ENCODE measurements around the gene SUSD5.

SUSD5 gene

DNA sequence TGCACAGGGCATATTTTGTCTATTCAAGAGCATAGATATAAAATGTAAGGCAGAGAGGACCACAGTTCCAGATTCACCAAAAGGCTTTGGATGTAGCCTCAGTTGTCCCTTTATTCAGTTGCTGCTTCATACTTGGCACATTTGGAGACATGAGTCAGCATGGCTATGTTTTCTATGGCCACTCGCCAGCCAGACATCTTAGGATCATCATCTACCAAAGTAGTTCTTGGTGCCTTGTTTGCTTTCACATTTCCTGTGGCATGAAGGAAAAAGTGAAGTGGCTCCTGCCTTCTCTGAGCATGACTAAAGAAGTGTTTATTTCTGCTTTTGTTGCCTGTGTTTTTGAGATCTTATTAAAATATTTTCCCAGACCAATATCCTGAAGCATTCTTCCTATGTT, 7.2 kb downstream of the SUSD5 start:
- TF ChIP-seq, protein P1, sequence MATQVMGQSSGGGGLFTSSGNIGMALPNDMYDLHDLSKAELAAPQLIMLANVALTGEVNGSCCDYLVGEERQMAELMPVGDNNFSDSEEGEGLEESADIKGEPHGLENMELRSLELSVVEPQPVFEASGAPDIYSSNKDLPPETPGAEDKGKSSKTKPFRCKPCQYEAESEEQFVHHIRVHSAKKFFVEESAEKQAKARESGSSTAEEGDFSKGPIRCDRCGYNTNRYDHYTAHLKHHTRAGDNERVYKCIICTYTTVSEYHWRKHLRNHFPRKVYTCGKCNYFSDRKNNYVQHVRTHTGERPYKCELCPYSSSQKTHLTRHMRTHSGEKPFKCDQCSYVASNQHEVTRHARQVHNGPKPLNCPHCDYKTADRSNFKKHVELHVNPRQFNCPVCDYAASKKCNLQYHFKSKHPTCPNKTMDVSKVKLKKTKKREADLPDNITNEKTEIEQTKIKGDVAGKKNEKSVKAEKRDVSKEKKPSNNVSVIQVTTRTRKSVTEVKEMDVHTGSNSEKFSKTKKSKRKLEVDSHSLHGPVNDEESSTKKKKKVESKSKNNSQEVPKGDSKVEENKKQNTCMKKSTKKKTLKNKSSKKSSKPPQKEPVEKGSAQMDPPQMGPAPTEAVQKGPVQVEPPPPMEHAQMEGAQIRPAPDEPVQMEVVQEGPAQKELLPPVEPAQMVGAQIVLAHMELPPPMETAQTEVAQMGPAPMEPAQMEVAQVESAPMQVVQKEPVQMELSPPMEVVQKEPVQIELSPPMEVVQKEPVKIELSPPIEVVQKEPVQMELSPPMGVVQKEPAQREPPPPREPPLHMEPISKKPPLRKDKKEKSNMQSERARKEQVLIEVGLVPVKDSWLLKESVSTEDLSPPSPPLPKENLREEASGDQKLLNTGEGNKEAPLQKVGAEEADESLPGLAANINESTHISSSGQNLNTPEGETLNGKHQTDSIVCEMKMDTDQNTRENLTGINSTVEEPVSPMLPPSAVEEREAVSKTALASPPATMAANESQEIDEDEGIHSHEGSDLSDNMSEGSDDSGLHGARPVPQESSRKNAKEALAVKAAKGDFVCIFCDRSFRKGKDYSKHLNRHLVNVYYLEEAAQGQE (IDR thresholded peaks at IDR 0.05; ENCODE audit: insufficient read depth in 1 of 2, low read depth in 2 of 2, low read length in 2 of 2), result no peak
- TF ChIP-seq POLR2AphosphoS5 (IDR thresholded peaks at IDR 0.05; ENCODE audit: low read depth, low read length) (no peak), TAF1 (IDR thresholded peaks at IDR 0.05; ENCODE audit: borderline replicate concordance, insufficient read depth, low read length) (no peak), SIN3A (IDR thresholded peaks at IDR 0.05; ENCODE audit: borderline replicate concordance, insufficient read depth, low read length) (no peak), FOXP2 (optimal IDR thresholded peaks at IDR 0.05; ENCODE audit: borderline replicate concordance, extremely low read depth, extremely low read length, insufficient read depth) (no peak)

DNA sequence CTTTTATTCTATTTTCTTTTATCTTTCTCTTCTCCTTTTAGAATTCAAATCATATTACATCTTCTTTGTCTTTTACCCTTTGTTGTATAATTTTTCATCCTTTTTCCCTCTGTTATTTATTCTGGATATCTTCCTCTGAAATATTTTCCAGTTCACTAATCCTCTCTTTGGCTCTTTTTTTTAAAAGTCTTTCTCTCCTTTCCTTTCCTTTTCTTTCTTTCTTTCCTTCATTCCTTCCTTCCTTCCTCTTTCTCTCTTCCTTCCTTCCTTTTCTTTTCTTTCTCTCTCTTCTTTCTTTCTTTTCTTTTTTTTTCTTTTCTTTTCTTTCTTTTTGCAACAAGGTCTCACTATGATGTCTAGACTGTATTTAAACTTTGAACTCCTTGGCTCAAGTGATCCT, 9.3 kb downstream of the SUSD5 start:
- TF ChIP-seq TAF1 (IDR thresholded peaks at IDR 0.05; ENCODE audit: borderline replicate concordance, insufficient read depth, low read length) (no peak), POLR2AphosphoS5 (IDR thresholded peaks at IDR 0.05; ENCODE audit: low read depth, low read length) (no peak), SIN3A (IDR thresholded peaks at IDR 0.05; ENCODE audit: borderline replicate concordance, insufficient read depth, low read length) (no peak), FOXP2 (optimal IDR thresholded peaks at IDR 0.05; ENCODE audit: borderline replicate concordance, extremely low read depth, extremely low read length, insufficient read depth) (no peak)
- TF ChIP-seq, protein P1 (IDR thresholded peaks at IDR 0.05; ENCODE audit: insufficient read depth in 1 of 2, low read depth in 2 of 2, low read length in 2 of 2), result no peak

DNA sequence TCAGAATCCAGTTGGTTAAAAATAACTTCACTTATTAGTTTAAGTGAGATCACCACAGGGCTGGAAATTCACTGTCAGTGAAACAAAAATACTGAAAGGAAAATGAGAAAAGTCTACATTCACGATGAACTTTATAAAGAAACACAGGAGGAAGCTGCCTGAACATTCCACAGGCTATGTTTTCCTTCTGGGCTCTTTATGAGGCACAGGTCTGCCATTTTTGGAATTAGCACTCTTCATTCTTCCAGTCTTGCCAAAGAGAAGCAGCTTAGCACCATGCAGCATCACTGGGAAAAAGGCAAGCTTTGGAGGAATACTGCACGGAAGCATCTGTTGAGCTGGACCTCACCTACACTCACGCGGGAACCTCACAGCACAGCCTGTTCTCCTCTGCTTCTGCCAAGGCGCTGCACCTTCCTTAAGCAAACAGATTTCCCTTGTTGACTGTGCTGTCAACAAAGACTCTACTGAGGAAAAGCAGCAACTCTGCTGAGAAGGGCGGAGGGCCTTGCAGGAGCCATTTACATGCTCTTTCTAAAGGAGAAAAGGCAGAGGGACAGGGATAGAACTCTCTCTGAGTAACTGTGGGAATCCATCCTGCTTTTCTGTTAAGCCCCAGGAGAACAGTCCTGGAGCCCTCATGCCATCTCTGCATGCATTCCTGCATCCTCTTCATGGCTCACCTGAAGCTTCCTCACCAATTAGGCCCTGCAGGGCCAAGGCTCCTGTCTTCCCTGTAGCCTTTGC, 15.7 kb downstream of the SUSD5 start:
- TF ChIP-seq TAF1 (IDR thresholded peaks at IDR 0.05; ENCODE audit: borderline replicate concordance, insufficient read depth, low read length) (no peak), SIN3A (IDR thresholded peaks at IDR 0.05; ENCODE audit: borderline replicate concordance, insufficient read depth, low read length) (no peak), FOXP2 (optimal IDR thresholded peaks at IDR 0.05; ENCODE audit: borderline replicate concordance, extremely low read depth, extremely low read length, insufficient read depth) (no peak), POLR2AphosphoS5 (IDR thresholded peaks at IDR 0.05; ENCODE audit: low read depth, low read length) (no peak)
- TF ChIP-seq, protein P1 (IDR thresholded peaks at IDR 0.05; ENCODE audit: insufficient read depth in 1 of 2, low read depth in 2 of 2, low read length in 2 of 2), result no peak

DNA sequence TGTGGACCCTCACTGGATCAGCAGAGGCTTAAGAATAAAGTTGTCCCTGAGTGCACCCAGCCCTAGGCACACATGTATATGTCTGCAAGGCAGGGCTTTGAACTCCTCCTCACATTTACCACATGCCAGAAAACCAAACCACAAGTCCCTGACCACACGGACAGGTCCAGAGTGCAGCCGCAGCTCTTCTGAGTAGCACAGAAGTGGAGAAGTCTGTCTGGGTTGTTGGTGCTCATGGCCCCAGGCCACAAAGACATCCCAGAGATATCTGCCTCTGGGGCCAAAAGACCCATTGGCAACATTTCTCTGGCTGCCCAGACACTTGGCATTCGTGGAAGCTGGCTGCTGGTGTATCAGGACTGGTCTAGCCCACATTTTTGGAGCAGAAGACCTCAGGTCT, 17.4 kb downstream of the SUSD5 start:
- TF ChIP-seq POLR2AphosphoS5 (IDR thresholded peaks at IDR 0.05; ENCODE audit: low read depth, low read length) (no peak), TAF1 (IDR thresholded peaks at IDR 0.05; ENCODE audit: borderline replicate concordance, insufficient read depth, low read length) (no peak), FOXP2 (optimal IDR thresholded peaks at IDR 0.05; ENCODE audit: borderline replicate concordance, extremely low read depth, extremely low read length, insufficient read depth) (no peak)
- TF ChIP-seq, protein P1 (IDR thresholded peaks at IDR 0.05; ENCODE audit: insufficient read depth in 1 of 2, low read depth in 2 of 2, low read length in 2 of 2), result no peak
